ENCODE results near the gene DOP1B.
A peak's percentile ranks its signal among the peaks of the same experiment; 100 is the strongest.
"Not testable (repeated sequence)": the region's sequence is repeated elsewhere in the genome, so short reads cannot be mapped to it uniquely, and the experiment has no call there.

DOP1B gene

GRCh38 chr21:36156815-36157670 is at the start of gene DOP1B:
DOP1B (plus strand) TSS chr21:36156824; CDS start chr21:36164734, 7,910 bp downstream.
- peak in 6 of 51 donors; percentile 17 to 43 (median 29) for DNase-seq

GRCh38 chr21:36109868-36110267 is 46.8 kb upstream of the DOP1B start:
- DNase-seq: no peak

GRCh38 chr21:36111238-36111637 is 45.4 kb upstream of the DOP1B start:
- no peak for DNase-seq

- DNase-seq: no peak
Measured at GRCh38 chr21:36113647-36114428, 42.8 kb upstream of the DOP1B start.

GRCh38 chr21:36115138-36115730 is 41.4 kb upstream of the DOP1B start:
- no peak for DNase-seq

- DNase-seq: no peak
Measured at GRCh38 chr21:36117286-36117741, 39.3 kb upstream of the DOP1B start.

GRCh38 chr21:36120304-36120888 is 36.2 kb upstream of the DOP1B start:
- peak in 10 of 51 donors; percentile 8 to 49 (median 26) for DNase-seq

- no peak for DNase-seq
Measured at GRCh38 chr21:36122977-36123376, 33.6 kb upstream of the DOP1B start.

GRCh38 chr21:36124395-36124794 is 32.2 kb upstream of the DOP1B start:
- no peak for DNase-seq

GRCh38 chr21:36125512-36126207 is 31.0 kb upstream of the DOP1B start:
- DNase-seq: peak in 24 of 51 donors; percentile 9 to 60 (median 32)

- DNase-seq: no peak
Measured at GRCh38 chr21:36126208-36126565, 30.4 kb upstream of the DOP1B start.

- no peak for DNase-seq
Measured at GRCh38 chr21:36126621-36127110, 30.0 kb upstream of the DOP1B start.

- DNase-seq: no peak
Measured at GRCh38 chr21:36127250-36127904, 29.2 kb upstream of the DOP1B start.

GRCh38 chr21:36127977-36128376 is 28.6 kb upstream of the DOP1B start:
- no peak for DNase-seq

GRCh38 chr21:36129219-36129618 is 27.4 kb upstream of the DOP1B start:
- DNase-seq: peak in 1 of 51 donors; percentile 37

- DNase-seq: not testable (repeated sequence)
Measured at GRCh38 chr21:36130414-36130762, 26.2 kb upstream of the DOP1B start.

- not testable (repeated sequence) for DNase-seq
Measured at GRCh38 chr21:36130839-36131238, 25.8 kb upstream of the DOP1B start.

GRCh38 chr21:36132696-36133095 is 23.9 kb upstream of the DOP1B start:
- no peak for DNase-seq

GRCh38 chr21:36134803-36135390 is 21.7 kb upstream of the DOP1B start, which contains the start of gene CBR3:
CBR3 (plus strand) TSS chr21:36135079; CDS start chr21:36135193, 114 bp downstream.
- DNase-seq: peak in 24 of 51 donors; percentile 21 to 65 (median 50)
